Panc1 (cell line): ENCODE results near the gene SLC35F4.

Experiments used
- POLR2AphosphoS5 ChIP-seq: IDR thresholded peaks from 2 replicates; pipeline ENCODE4 v1.6.1; 2012; ENCODE audit warnings: mild to moderate bottlenecking, low read depth, low read length, moderate library complexity
- SIN3A ChIP-seq: IDR thresholded peaks from 2 replicates; pipeline ENCODE4 v1.6.1; 2012; ENCODE audit warnings: low read depth, mild to moderate bottlenecking, low read length, moderate library complexity, borderline replicate concordance; ENCODE audit not compliant: insufficient read depth
- TCF7L2 ChIP-seq: IDR thresholded peaks from 2 replicates; pipeline ENCODE4 v1.6.1; 2011; ENCODE audit warnings: mild to moderate bottlenecking, low read depth, low read length, inconsistent platforms
- TF ChIP-seq, protein P1 (sequence below): fragments of 450-650 bp; IDR thresholded peaks from 2 replicates; pipeline ENCODE4 v1.5.1; 2017; ENCODE audit warnings: mild to moderate bottlenecking

DNA sequence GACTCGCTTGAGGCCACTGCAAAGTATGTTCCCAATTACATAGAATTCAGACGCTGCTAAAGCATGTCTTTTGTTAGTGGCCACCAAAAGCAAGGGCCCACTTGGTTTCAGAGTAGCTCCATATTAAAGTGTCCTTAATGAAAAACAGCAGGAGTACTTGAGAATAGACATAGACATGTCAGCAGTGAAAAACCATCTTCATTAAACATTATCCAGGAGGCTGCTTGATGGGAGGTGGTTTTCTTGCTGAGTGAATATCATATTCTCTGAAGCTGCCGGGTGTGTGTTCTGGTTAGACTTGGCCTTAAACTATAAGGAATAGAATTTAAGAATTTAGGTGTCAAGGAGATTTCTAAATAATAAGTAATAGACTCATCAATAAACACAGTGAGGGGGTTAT lies 292.7 kb downstream of the SLC35F4 start:
- TF ChIP-seq, protein P1, sequence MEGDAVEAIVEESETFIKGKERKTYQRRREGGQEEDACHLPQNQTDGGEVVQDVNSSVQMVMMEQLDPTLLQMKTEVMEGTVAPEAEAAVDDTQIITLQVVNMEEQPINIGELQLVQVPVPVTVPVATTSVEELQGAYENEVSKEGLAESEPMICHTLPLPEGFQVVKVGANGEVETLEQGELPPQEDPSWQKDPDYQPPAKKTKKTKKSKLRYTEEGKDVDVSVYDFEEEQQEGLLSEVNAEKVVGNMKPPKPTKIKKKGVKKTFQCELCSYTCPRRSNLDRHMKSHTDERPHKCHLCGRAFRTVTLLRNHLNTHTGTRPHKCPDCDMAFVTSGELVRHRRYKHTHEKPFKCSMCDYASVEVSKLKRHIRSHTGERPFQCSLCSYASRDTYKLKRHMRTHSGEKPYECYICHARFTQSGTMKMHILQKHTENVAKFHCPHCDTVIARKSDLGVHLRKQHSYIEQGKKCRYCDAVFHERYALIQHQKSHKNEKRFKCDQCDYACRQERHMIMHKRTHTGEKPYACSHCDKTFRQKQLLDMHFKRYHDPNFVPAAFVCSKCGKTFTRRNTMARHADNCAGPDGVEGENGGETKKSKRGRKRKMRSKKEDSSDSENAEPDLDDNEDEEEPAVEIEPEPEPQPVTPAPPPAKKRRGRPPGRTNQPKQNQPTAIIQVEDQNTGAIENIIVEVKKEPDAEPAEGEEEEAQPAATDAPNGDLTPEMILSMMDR: no peak
- TF ChIP-seq POLR2AphosphoS5 (no peak), TCF7L2 (no peak), SIN3A (no peak)
